K562 (cell line): ENCODE results near the gene THEM5. TPM values are rescaled to one million over a fixed set of nuclear protein-coding genes. Genes with fewer than 3 reads are reported as not detected.

Source experiments
- ATAC-seq: fragments of 200-7000 bp; cut with Tn5 transposase; 3 replicates; pipeline ENCODE4 v1.9.1; 2020; ENCODE audit warnings: moderate library complexity
- BruUV-seq: library from RNA; stranded (reverse); fragments of 400-500 nt; replicated peaks from 2 replicates; lab custom pipeline; 2021; lab: Mats Ljungman, UMichigan
- CTCF ChIA-PET: fragments of 300-600 bp; formaldehyde crosslinking; extraction: SDS; loops from one replicate; lab custom pipeline; 2021; ENCODE audit warnings: low intra/inter-chr PET ratio; lab: Yijun Ruan, JAX
- POLR2A ChIA-PET: fragments of 300-600, 350-650 bp; sonication (Branson Sonifier 250); formaldehyde crosslinking; extraction: SDS; loops from one replicate; lab custom pipeline; 2021; ENCODE audit warnings: antibody characterized with exemption, inconsistent platforms; lab: Yijun Ruan, JAX
- DNase-seq, 4 experiments: peaks; one replicate each; pipeline versions ENCODE4 v3.0.0 to v3.0.0-alpha.2; 2011 to 2018; ENCODE audit warnings: low spot score in 3 of 4, mixed read lengths in 3 of 4; ENCODE audit errors: extremely low read depth in 1 of 4
- FAIRE-seq: peaks from 2 replicates; lab custom pipeline; 2011; peaks lifted over from hg19 to GRCh38; lab: Jason Lieb, UNC
- H2AFZ ChIP-seq: 2 replicates; pipeline ENCODE4 v1.6.0; 2011; ENCODE audit warnings: low read depth, low read length, control low read depth, inconsistent platforms
- H3K27ac ChIP-seq: fragments of 200-600 bp; 3 replicates; pipeline ENCODE4 v1.8.0; 2011; ENCODE audit warnings: low read depth, mild to moderate bottlenecking, control low read depth, inconsistent platforms, low read length, moderate library complexity, mixed read lengths; ENCODE audit errors: extremely low read depth
- H3K27me3 ChIP-seq, 2 experiments: fragments of 300-600 bp in 1 of 2; 2 replicates in 1 of 2; 3 replicates in 1 of 2; pipeline versions ENCODE4 v1.6.0 to v1.8.0; 2011; ENCODE audit warnings: inconsistent platforms in 2 of 2, low read length in 2 of 2, mild to moderate bottlenecking in 1 of 2, mixed read lengths in 1 of 2, moderate library complexity in 1 of 2; ENCODE audit not compliant: control insufficient read depth in 2 of 2, insufficient read depth in 2 of 2
- H3K36me3 ChIP-seq: fragments of 300-600 bp; 3 replicates; pipeline ENCODE4 v1.8.0; 2011; ENCODE audit warnings: mild to moderate bottlenecking, low read length, inconsistent platforms; ENCODE audit not compliant: control insufficient read depth, insufficient read depth
- H3K4me1 ChIP-seq, 2 experiments: fragments of 200-600 bp in 1 of 2; replicated peaks in 1 of 2; 2 replicates in 1 of 2; 3 replicates in 1 of 2; pipeline versions ENCODE4 v1.5.1 to v1.8.0; 2011; ENCODE audit warnings: inconsistent platforms in 2 of 2, low read length in 2 of 2, mild to moderate bottlenecking in 1 of 2, mixed read lengths in 1 of 2, moderate library complexity in 1 of 2; ENCODE audit not compliant: control insufficient read depth in 2 of 2, insufficient read depth in 2 of 2
- H3K4me2 ChIP-seq: 2 replicates; pipeline ENCODE4 v1.6.1; 2011; ENCODE audit warnings: low read length, control low read depth, inconsistent platforms, mixed read lengths; ENCODE audit not compliant: insufficient read depth
- H3K4me3 ChIP-seq: fragments of 200-600 bp; sonication (generic), shearing (Covaris generic); 2 replicates; pipeline ENCODE4 v1.5.1; 2016; ENCODE audit warnings: control low read depth, inconsistent platforms
- H3K79me2 ChIP-seq: fragments of 200-600 bp; 3 replicates; pipeline ENCODE4 v1.8.0; 2011; ENCODE audit warnings: low read length, inconsistent platforms; ENCODE audit not compliant: control insufficient read depth, insufficient read depth
- H3K9ac ChIP-seq, 2 experiments: 2 replicates each; pipeline versions ENCODE4 v1.6.0 to v1.6.1; 2011; ENCODE audit warnings: low read depth in 2 of 2, low read length in 2 of 2, control low read depth in 1 of 2, inconsistent platforms in 1 of 2, mild to moderate bottlenecking in 1 of 2, mixed read lengths in 1 of 2; ENCODE audit not compliant: insufficient read depth in 1 of 2
- H3K9me1 ChIP-seq: one replicate; pipeline ENCODE4 v1.6.0; 2011; ENCODE audit warnings: inconsistent platforms, mild to moderate bottlenecking, low read length, moderate library complexity; ENCODE audit not compliant: control insufficient read depth, insufficient read depth
- H3K9me3 ChIP-seq: replicated peaks from 2 replicates; pipeline ENCODE4 v1.5.1; 2011; ENCODE audit warnings: low read depth, low read length, inconsistent platforms; ENCODE audit not compliant: control insufficient read depth, insufficient read depth
- H4K20me1 ChIP-seq: replicated peaks from 2 replicates; pipeline ENCODE4 v1.6.1; 2011; ENCODE audit warnings: low read length, inconsistent platforms, mixed read lengths; ENCODE audit not compliant: control insufficient read depth, insufficient read depth
- NBN ChIP-seq: fragments of 450-650 bp; IDR thresholded peaks from 2 replicates; pipeline ENCODE4 v1.6.1; 2016; ENCODE audit warnings: low read depth, mild to moderate bottlenecking
- TCF15 ChIP-seq: fragments of 250-450 bp; sonication (Bioruptor Pico); IDR thresholded peaks from 2 replicates; pipeline ENCODE4 v1.8.0; 2022; ENCODE audit warnings: moderate library complexity, mild to moderate bottlenecking, inconsistent platforms
- WGBS: fragments of 100-300 bp; shearing (Covaris generic); methylation state at CpG from one replicate; pipeline ENCODE4 v1.1.6; 2016; ENCODE audit warnings: low coverage, mixed read lengths; ENCODE audit not compliant: insufficient coverage; ENCODE audit errors: missing lambda C conversion rate; 5-methylcytosine and 5-hydroxymethylcytosine counted together
- in situ Hi-C: fragments of 300-500 bp; cut with MboI; formaldehyde crosslinking; loops from 4 replicates; pipeline ENCODE4 v1.15.0; 2018; ENCODE audit warnings: inconsistent platforms, mixed read lengths
- intact Hi-C: fragments of 100-400 bp; cut with micrococcal nuclease; formaldehyde crosslinking; loops from 2 replicates; pipeline ENCODE4 v1.14.2; 2022
- polyA plus RNA-seq, 8 experiments: library from polyadenylated mRNA; depleted of rRNA in 4 of 8; stranded (reverse) in 5 of 8; unstranded in 3 of 8; fragments of >200 nt; fragmentation: Nextera tagmentation in 2 of 8; fragmentation: Illumina TruSeq in 1 of 8; extraction: Ambion mirVana in 2 of 8; extraction: Trizol in 1 of 8; gene quantifications; 2 replicates each; pipeline versions ENCODE4 v1.2.1 to v1.2.3, GENCODE V29; 2011 to 2014; ENCODE audit warnings: inconsistent platforms in 1 of 8, missing spikeins in 1 of 8
- total RNA-seq, 7 experiments: library from RNA; depleted of rRNA in 6 of 7; stranded (reverse); fragments of >200 nt in 6 of 7; fragmentation: Illumina TruSeq in 2 of 7; extraction: Trizol in 2 of 7; gene quantifications; 2 replicates each; pipeline versions ENCODE4 v1.2.1 to v1.2.3, GENCODE V29; 2011 to 2021; ENCODE audit warnings: low replicate concordance in 1 of 7

Gene THEM5
- total and polyA plus RNA-seq, 9 of the 15 experiments (the other 6 are each of a cell fraction or from before 2014, with no cell fraction given): not detected

GRCh38 chr1:151837884-151838221, 15.7 kb downstream of the THEM5 start (continued):
- no peak for TF ChIP-seq NBN
- TF ChIP-seq, all 486 proteins: peak for 0

- H3K4me1 ChIP-seq: peaks cover 0 to 17% of the 10 kb centered on the region in 2 experiments; a peak in 2 of 5 replicates
- ChIA-PET POLR2A (interaction anchor here (0.6 to 1.1 kb wide), 5 partner anchors 9 to 303 kb away, joined by 3 read pairs; partner anchors contain the start of gene TUFT1), CTCF (interaction anchor here (0.6 to 2.7 kb wide), 5 partner anchors 50 to 394 kb away, joined by 3 to 26 read pairs (median 6); no protein-coding TSS in a partner anchor)
- no peaks in the 10 kb centered on the region for H3K9me3 ChIP-seq
- H4K20me1 ChIP-seq: no peaks in the 10 kb centered on the region
- FAIRE-seq: no peak
- H3K9me1 ChIP-seq: no peaks in the 10 kb centered on the region
- H3K27me3 ChIP-seq: peaks cover 4 to 12% of the 10 kb centered on the region in 2 experiments; a peak in 3 of 5 replicates
- H3K9ac ChIP-seq: no peak overlapping the region
- no peaks in the 10 kb centered on the region for H3K36me3 ChIP-seq
- in situ Hi-C loops (no loop called here), intact Hi-C loops (loop anchor here (2.0 to 5.0 kb wide), 3 partner anchors 102 to 535 kb away; no protein-coding TSS in a partner anchor)
- WGBS: 21% methylated on average over 3 of the region's 3 CpGs
- no peak for TF ChIP-seq TCF15
- TF ChIP-seq, all 486 proteins: peak for 0
- Histone ChIP-seq H3K4me3 (no peak overlapping the region), H3K4me2 (no peak overlapping the region), H2AFZ (no peak overlapping the region), H3K27ac (no peak overlapping the region), H3K79me2 (no peaks in the 10 kb centered on the region)
- no peak for ATAC-seq
- DNase-seq: no peak
- BruUV-seq: no TSS peak
Measured at GRCh38 chr1:151837197-151837596, 16.3 kb downstream of the THEM5 start.
